ENCODE measurements around the gene ERI3. TPM values are rescaled to one million over a fixed set of nuclear protein-coding genes. Genes with fewer than 3 reads are reported as not detected.

The ERI3 gene
- total and polyA plus RNA-seq, 9 of the 15 experiments (the other 6 are each of a cell fraction or from before 2014, with no cell fraction given) = 47.8 to 93.4 (median 67.2) TPM

DNA sequence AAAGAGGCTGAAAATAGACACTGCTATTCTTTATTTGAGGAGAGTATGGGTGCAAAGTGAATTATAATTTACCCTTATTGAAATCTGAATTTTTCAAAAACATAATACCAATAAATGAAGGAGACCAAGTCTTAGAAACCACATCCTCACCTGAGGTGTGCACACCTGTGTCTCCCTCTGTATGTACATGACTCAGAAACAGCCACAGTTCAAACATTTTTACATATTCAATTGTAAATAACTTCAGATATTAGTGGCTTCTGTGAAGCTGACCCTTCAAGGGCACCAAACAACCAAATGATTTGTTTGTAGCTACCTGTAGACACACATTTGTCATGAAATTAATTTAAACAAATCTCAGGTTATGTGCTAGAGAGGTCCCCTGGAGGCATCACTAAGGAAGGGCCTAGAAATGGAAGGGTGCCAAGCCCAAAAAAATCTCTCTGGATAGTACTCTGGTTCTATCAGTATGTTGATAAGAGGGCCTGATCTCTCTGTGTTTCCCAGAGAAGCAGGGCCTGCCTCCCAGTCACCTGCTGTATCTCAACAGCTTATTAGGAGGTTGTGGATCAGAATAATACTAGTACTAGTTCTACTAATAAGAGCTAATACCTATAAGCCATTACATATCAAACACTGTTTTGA, 28.1 kb downstream of the ERI3 start:
- Histone ChIP-seq H3K79me2 (ENCODE audit: control insufficient read depth, insufficient read depth, low read length) (no peaks in the 10 kb centered on the region), H2AFZ (ENCODE audit: low read depth, low read length) (no peak overlapping the region), H3K27me3 (ENCODE audit: control insufficient read depth in 2 of 2, insufficient read depth in 2 of 2, low read length in 2 of 2) (no peaks in the 10 kb centered on the region), H3K9me3 (replicated peaks; ENCODE audit: control insufficient read depth, insufficient read depth, low read depth, low read length) (no peaks in the 10 kb centered on the region), H3K4me2 (ENCODE audit: insufficient read depth, low read length) (no peak overlapping the region), H3K9me1 (ENCODE audit: control insufficient read depth, insufficient read depth, low read length) (no peaks in the 10 kb centered on the region), H3K9ac (ENCODE audit: insufficient read depth in 1 of 2, low read depth in 2 of 2, low read length in 2 of 2) (no peak overlapping the region), H3K4me3 (no peak overlapping the region), H3K36me3 (ENCODE audit: control insufficient read depth, insufficient read depth, low read length) (peaks cover 16% of the 10 kb centered on the region; the same call in 2 of the 3 replicates), H3K4me1 (replicated peaks in 1 of 2; ENCODE audit: control insufficient read depth in 2 of 2, insufficient read depth in 2 of 2, low read length in 2 of 2) (no peaks in the 10 kb centered on the region), H3K27ac (ENCODE audit: extremely low read depth, low read depth, low read length) (no peak overlapping the region), H4K20me1 (replicated peaks; ENCODE audit: control insufficient read depth, insufficient read depth, low read length) (peaks cover 9% of the 10 kb centered on the region; the same call in 1 of the 2 replicates)
- intact Hi-C loops (cut with micrococcal nuclease) = no loop called here
- BruUV-seq (replicated peaks) = no TSS peak
- DNase-seq (ENCODE audit: extremely low read depth in 1 of 4, low spot score in 3 of 4) (no peak), ATAC-seq (no peak), FAIRE-seq (no peak)
- ChIA-PET POLR2A (interaction anchor here (0.6 to 0.7 kb wide), 2 partner anchors 10 to 23 kb away, joined by 3 read pairs; no protein-coding TSS in a partner anchor), CTCF (ENCODE audit: low intra/inter-chr PET ratio) (no interaction called here)
- in situ Hi-C loops (cut with MboI) = no loop called here
- no peak for TF ChIP-seq RBM17 (IDR thresholded peaks at IDR 0.05; ENCODE audit: borderline replicate concordance, low read depth, low read length)
- TF ChIP-seq ZNF584 (CRISPR knock-in tag; IDR thresholded peaks at IDR 0.05; ENCODE audit: low read depth) = no peak
- TF ChIP-seq, protein P1, sequence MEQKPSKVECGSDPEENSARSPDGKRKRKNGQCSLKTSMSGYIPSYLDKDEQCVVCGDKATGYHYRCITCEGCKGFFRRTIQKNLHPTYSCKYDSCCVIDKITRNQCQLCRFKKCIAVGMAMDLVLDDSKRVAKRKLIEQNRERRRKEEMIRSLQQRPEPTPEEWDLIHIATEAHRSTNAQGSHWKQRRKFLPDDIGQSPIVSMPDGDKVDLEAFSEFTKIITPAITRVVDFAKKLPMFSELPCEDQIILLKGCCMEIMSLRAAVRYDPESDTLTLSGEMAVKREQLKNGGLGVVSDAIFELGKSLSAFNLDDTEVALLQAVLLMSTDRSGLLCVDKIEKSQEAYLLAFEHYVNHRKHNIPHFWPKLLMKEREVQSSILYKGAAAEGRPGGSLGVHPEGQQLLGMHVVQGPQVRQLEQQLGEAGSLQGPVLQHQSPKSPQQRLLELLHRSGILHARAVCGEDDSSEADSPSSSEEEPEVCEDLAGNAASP (IDR thresholded peaks at IDR 0.05) = no peak
- no peak for TF ChIP-seq SLC30A9 (CRISPR knock-in tag; IDR thresholded peaks at IDR 0.05)
- TF ChIP-seq TAF1 (IDR thresholded peaks at IDR 0.05; ENCODE audit: control insufficient read depth, extremely low read depth, insufficient read depth, low read length, severe bottlenecking) = no peak
- TF ChIP-seq MEF2A (IDR thresholded peaks at IDR 0.05; ENCODE audit: control insufficient read depth, low read depth, low read length) = no peak
- no peak for TF ChIP-seq ZNF324 (CRISPR knock-in tag; IDR thresholded peaks at IDR 0.05)
- TF ChIP-seq, protein P2, sequence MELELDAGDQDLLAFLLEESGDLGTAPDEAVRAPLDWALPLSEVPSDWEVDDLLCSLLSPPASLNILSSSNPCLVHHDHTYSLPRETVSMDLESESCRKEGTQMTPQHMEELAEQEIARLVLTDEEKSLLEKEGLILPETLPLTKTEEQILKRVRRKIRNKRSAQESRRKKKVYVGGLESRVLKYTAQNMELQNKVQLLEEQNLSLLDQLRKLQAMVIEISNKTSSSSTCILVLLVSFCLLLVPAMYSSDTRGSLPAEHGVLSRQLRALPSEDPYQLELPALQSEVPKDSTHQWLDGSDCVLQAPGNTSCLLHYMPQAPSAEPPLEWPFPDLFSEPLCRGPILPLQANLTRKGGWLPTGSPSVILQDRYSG (tag; conservative IDR thresholded peaks at IDR 0.05; ENCODE audit: low read depth) = no peak
- TF ChIP-seq KLF13 (tag; IDR thresholded peaks at IDR 0.05; ENCODE audit: borderline replicate concordance, low read depth) = no peak
- TF ChIP-seq, protein P3, sequence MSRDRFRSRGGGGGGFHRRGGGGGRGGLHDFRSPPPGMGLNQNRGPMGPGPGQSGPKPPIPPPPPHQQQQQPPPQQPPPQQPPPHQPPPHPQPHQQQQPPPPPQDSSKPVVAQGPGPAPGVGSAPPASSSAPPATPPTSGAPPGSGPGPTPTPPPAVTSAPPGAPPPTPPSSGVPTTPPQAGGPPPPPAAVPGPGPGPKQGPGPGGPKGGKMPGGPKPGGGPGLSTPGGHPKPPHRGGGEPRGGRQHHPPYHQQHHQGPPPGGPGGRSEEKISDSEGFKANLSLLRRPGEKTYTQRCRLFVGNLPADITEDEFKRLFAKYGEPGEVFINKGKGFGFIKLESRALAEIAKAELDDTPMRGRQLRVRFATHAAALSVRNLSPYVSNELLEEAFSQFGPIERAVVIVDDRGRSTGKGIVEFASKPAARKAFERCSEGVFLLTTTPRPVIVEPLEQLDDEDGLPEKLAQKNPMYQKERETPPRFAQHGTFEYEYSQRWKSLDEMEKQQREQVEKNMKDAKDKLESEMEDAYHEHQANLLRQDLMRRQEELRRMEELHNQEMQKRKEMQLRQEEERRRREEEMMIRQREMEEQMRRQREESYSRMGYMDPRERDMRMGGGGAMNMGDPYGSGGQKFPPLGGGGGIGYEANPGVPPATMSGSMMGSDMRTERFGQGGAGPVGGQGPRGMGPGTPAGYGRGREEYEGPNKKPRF (IDR thresholded peaks at IDR 0.05; ENCODE audit: low read depth, low read length) = no peak
- TF ChIP-seq SREBF2 (CRISPR knock-in tag; IDR thresholded peaks at IDR 0.05) = no peak
- TF ChIP-seq, protein P4, sequence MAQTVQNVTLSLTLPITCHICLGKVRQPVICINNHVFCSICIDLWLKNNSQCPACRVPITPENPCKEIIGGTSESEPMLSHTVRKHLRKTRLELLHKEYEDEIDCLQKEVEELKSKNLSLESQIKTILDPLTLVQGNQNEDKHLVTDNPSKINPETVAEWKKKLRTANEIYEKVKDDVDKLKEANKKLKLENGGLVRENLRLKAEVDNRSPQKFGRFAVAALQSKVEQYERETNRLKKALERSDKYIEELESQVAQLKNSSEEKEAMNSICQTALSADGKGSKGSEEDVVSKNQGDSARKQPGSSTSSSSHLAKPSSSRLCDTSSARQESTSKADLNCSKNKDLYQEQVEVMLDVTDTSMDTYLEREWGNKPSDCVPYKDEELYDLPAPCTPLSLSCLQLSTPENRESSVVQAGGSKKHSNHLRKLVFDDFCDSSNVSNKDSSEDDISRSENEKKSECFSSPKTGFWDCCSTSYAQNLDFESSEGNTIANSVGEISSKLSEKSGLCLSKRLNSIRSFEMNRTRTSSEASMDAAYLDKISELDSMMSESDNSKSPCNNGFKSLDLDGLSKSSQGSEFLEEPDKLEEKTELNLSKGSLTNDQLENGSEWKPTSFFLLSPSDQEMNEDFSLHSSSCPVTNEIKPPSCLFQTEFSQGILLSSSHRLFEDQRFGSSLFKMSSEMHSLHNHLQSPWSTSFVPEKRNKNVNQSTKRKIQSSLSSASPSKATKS (CRISPR knock-in tag; IDR thresholded peaks at IDR 0.05) = no peak
